ENCODE measurements around the gene TMCO2.
A peak's percentile ranks its signal among the peaks of the same experiment; 100 is the strongest.
"Not testable (repeated sequence)": the region's sequence is repeated elsewhere in the genome, so short reads cannot be mapped to it uniquely, and the experiment has no call there.

TMCO2 gene
- total RNA-seq: 0 to 0.39 (median 0.18) reads per million in 4 donors

GRCh38 chr1:40247655-40248054 lies at the start of gene TMCO2:
Gene TMCO2 (plus strand): TSS chr1:40247937. CDS start chr1:40247994, 57 bp downstream.
- no peak for DNase-seq

- no peak for DNase-seq
Measured at GRCh38 chr1:40199126-40199525, 48.6 kb upstream of the TMCO2 start.

GRCh38 chr1:40204856-40205255 lies 42.9 kb upstream of the TMCO2 start:
- DNase-seq: no peak

- DNase-seq: no peak
Measured at GRCh38 chr1:40210511-40211204, 37.1 kb upstream of the TMCO2 start.

GRCh38 chr1:40218333-40218732 lies 29.4 kb upstream of the TMCO2 start:
- DNase-seq: no peak

- not testable (repeated sequence) for DNase-seq
Measured at GRCh38 chr1:40221471-40221905, 26.2 kb upstream of the TMCO2 start.

- no peak for DNase-seq
Measured at GRCh38 chr1:40221977-40222772, 25.6 kb upstream of the TMCO2 start.

GRCh38 chr1:40224040-40224439 lies 23.7 kb upstream of the TMCO2 start:
- DNase-seq: peak in 1 of 5 donors; percentile 55

GRCh38 chr1:40226192-40226591 lies 21.5 kb upstream of the TMCO2 start:
- no peak for DNase-seq

- DNase-seq: peak in 4 of 5 donors; percentile 14 to 86 (median 41)
Measured at GRCh38 chr1:40232444-40232843, 15.3 kb upstream of the TMCO2 start.

GRCh38 chr1:40239626-40240025 lies 8.1 kb upstream of the TMCO2 start:
- DNase-seq: no peak

- DNase-seq: no peak
Measured at GRCh38 chr1:40240390-40240789, 7.3 kb upstream of the TMCO2 start.

GRCh38 chr1:40241362-40241761 lies 6.4 kb upstream of the TMCO2 start:
- no peak for DNase-seq

GRCh38 chr1:40243351-40243750 lies 4.4 kb upstream of the TMCO2 start:
- no peak for DNase-seq

GRCh38 chr1:40244138-40244744 lies 3.5 kb upstream of the TMCO2 start:
- no peak for DNase-seq

GRCh38 chr1:40245686-40246085 lies 2.1 kb upstream of the TMCO2 start:
- DNase-seq: no peak

- DNase-seq: no peak
Measured at GRCh38 chr1:40248412-40248811, 675 bp downstream of the TMCO2 start.

- no peak for DNase-seq
Measured at GRCh38 chr1:40251456-40251855, 3.7 kb downstream of the TMCO2 start.

- no peak for DNase-seq
Measured at GRCh38 chr1:40252601-40253000, 4.9 kb downstream of the TMCO2 start.

- no peak for DNase-seq
Measured at GRCh38 chr1:40255231-40255630, 7.5 kb downstream of the TMCO2 start.

GRCh38 chr1:40256401-40257084 lies 8.8 kb downstream of the TMCO2 start:
- DNase-seq: no peak

GRCh38 chr1:40257313-40257687 lies 9.6 kb downstream of the TMCO2 start:
- no peak for DNase-seq

Data from T-helper 1 cell (primary cell).